Measurements from ENCODE around the gene STH. TPM values are rescaled to one million over a fixed set of nuclear protein-coding genes. Genes with fewer than 3 reads are reported as not detected.

STH gene
- total RNA-seq, 2 donors from 2014 or later = not detected

DNA sequence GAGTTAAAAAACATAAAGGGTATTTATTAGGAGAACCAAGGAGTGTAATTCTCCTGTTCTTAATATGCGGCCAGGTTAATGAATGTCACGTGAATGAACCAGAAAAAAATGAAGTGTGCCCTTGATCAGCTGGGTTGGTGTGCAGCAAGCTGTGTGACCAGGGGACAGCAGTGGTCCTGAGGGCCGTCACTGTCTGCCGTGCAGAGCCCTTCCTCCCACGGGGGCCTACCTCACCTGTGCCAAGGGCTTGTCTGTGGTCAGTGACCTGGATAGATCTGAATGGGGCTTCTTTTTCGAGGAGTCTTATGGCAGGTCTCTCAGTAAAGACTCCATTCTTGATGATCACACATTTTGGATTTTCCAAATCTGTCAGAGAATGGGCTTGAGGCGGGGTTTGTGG lies 17.7 kb upstream of the STH start:
- ATAC-seq = no peak
- no peak for DNase-seq
- intact Hi-C loops (cut with DNase I) = no loop called here

DNA sequence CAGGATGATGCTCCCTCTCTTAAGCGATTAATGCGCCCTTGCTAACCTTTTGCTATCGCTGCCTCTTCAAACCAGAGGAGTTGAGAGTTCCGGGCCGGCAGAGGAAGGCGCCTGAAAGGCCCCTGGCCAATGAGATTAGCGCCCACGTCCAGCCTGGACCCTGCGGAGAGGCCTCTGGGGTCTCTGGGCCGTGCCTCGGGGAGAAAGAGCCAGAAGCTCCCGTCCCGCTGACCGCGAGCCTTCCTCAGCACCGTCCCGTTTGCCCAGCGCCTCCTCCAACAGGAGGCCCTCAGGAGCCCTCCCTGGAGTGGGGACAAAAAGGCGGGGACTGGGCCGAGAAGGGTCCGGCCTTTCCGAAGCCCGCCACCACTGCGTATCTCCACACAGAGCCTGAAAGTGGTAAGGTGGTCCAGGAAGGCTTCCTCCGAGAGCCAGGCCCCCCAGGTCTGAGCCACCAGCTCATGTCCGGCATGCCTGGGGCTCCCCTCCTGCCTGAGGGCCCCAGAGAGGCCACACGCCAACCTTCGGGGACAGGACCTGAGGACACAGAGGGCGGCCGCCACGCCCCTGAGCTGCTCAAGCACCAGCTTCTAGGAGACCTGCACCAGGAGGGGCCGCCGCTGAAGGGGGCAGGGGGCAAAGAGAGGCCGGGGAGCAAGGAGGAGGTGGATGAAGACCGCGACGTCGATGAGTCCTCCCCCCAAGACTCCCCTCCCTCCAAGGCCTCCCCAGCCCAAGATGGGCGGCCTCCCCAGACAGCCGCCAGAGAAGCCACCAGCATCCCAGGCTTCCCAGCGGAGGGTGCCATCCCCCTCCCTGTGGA lies 16.0 kb upstream of the STH start:
- ATAC-seq (no peak), DNase-seq (no peak)
- intact Hi-C loops (cut with DNase I) = no loop called here

DNA sequence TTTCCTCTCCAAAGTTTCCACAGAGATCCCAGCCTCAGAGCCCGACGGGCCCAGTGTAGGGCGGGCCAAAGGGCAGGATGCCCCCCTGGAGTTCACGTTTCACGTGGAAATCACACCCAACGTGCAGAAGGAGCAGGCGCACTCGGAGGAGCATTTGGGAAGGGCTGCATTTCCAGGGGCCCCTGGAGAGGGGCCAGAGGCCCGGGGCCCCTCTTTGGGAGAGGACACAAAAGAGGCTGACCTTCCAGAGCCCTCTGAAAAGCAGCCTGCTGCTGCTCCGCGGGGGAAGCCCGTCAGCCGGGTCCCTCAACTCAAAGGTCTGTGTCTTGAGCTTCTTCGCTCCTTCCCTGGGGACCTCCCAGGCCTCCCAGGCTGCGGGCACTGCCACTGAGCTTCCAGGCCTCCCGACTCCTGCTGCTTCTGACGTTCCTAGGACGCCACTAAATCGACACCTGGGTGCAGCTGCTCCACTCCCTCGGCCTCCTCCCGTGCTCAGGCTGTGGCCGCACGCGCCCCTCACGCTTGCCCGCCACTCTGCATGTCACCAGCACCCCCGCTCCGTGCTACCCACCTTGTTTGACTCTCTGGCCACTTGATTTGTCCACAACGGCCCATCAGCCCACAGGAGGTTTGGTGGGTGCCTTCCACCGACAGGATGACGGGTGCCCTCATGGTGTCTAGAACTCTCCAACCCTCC lies 15.3 kb upstream of the STH start:
- DNase-seq (no peak), ATAC-seq (no peak)
- intact Hi-C loops (cut with DNase I) = no loop called here

DNA sequence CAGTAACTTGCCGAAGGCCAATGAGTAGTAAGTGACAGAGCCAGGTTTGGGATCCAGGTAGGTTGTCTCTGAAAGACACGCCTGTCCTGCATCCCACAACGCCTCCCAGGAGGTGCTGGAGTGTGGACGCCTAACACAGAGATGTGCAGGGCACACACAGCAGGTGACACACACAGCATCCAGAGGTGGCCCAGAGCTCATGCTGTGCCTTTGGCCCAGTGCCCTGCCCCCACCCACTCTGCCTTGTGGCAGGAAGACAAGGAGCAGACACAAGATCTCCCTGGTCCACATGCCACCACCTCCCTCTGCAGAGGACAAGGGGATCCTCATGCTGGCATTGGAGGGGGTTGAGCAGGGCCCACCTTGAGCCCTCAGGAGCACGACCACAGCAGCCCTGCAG lies 14.7 kb upstream of the STH start:
- intact Hi-C loops (cut with DNase I) = no loop called here
- no peak for DNase-seq
- ATAC-seq = no peak

DNA sequence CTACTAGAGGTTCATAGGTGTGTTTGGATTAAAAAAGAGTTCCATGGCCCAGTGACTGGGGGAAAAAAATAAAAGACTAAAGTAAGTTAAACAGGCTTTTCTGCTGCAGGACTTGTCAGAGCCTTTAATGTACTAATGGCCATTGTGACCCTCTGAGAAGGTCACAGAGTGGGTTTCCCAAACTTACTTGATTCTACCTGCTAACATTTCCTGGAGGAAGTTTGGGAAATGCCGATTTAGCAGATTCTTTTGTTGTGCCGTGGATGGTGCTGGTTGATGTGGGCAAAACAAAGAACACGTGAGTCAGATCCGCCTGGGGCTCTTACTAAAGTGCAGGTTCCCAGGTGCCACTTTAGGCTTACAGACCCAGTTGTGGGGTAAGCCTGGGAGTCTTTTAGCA lies 13.6 kb upstream of the STH start:
- intact Hi-C loops (cut with DNase I) = no loop called here
- DNase-seq = no peak

DNA sequence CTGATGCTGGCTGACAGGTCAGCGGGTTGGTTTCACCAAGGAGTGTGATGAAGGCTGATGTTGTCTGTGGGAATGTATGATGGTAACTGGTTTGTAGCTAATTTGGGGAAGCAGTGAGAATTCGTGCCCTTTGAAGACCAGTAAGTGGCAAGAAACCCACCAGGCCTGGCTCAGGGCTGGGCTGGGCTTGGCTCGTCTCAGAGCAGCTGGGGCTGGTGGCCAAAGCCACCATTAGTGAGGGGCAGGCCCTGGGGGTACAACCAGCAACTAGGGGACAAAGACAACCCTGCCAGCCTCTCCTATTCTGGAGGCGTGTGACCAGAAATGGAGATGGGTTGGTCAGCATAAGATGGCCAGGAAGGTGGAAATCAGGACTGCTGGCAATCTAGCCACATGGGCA lies 13.0 kb upstream of the STH start:
- no peak for ATAC-seq
- no peak for DNase-seq
- intact Hi-C loops (cut with DNase I) = no loop called here

More for the DNA sequence above, 13.6 kb upstream of the STH start:
- ATAC-seq = no peak

DNA sequence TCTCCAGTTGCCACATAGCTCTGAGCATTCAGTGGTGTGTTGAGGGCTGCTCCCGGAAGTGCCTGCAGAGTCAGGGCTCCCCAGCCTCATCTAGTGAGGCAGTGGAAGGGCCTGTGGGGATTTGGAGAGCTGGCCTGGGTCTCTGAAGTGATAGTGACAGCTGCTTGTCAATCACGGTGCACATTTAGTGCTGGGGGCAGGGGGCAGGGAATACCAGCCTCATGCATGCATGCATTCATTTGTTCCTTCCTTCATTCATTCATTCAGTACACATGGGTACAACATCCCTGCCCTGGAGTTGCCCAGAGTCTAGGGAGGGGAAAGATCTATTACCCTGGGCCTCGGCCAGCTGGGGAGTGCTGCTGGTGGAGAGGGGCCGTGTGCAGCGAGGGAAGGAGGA lies 11.3 kb upstream of the STH start:
- DNase-seq (no peak), ATAC-seq (no peak)
- intact Hi-C loops (cut with DNase I) = no loop called here

DNA sequence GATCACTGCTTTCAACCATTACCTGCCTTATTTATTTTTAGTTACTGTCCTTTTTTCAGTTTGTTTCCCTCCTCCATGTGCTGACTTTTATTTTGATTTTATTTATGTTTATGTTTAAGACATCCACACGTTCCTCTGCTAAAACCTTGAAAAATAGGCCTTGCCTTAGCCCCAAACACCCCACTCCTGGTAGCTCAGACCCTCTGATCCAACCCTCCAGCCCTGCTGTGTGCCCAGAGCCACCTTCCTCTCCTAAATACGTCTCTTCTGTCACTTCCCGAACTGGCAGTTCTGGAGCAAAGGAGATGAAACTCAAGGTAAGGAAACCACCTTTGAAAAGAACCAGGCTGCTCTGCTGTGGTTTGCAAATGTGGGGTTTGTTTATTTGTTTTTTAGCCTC lies 9.3 kb upstream of the STH start:
- intact Hi-C loops (cut with DNase I) = no loop called here
- no peak for ATAC-seq
- no peak for DNase-seq

DNA sequence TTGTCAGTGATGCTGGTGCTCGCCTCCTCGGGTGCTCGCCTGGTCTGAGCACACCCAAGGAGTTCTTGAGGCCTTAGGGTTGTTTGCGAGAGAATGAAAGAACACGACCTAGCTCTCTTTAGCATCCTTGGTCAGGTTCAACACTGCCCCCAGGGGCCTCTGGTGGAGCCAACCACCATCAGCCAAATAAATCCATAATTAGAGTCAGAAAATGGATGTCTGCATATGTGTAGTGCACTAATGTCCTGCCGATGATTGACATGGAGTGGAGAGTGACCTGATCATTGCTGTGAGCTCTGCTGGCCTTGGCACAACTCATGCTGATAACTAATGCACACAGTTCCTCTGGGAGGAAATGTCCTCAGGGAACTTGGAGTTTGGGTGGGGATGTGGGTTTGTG lies 8.2 kb upstream of the STH start:
- no peak for DNase-seq

DNA sequence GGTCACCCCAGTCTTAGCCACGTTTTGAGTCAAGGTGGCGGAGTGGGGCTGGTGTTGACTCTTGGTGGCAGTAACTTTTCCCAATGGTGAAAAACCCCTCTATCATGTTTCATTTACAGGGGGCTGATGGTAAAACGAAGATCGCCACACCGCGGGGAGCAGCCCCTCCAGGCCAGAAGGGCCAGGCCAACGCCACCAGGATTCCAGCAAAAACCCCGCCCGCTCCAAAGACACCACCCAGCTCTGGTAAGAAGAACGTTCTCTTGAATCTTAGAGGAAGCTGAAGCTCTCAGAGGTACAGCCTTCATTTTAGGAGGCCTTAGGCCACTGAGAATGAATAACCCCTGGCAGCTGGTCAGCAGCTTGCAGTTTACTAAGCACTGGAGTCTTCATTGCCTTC lies 7.7 kb upstream of the STH start:
- ATAC-seq (no peak), DNase-seq (no peak)
- intact Hi-C loops (cut with DNase I) = no loop called here

More for the DNA sequence above, 8.2 kb upstream of the STH start:
- ATAC-seq = no peak
- intact Hi-C loops (cut with DNase I) = no loop called here

DNA sequence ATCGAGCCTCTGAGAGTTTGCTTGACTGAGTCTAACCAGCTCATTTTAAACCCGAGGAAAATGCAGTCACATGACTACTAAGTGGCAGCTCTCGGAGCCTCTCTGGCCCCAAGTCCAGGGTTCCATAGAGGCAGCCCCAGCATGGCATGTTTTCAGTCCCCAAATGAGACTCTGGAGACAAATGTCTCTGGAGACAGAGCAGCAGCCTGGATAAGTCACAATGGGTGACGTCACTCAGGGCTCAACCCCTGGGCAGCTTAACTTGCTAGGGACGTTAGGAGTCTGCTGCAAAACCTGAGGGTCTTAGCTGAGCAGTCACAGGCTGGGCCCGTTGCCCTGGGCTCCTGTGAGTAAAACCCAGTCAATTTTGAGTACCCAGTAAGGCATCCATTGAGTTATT lies 6.9 kb upstream of the STH start:
- intact Hi-C loops (cut with DNase I) = no loop called here
- no peak for ATAC-seq

DNA sequence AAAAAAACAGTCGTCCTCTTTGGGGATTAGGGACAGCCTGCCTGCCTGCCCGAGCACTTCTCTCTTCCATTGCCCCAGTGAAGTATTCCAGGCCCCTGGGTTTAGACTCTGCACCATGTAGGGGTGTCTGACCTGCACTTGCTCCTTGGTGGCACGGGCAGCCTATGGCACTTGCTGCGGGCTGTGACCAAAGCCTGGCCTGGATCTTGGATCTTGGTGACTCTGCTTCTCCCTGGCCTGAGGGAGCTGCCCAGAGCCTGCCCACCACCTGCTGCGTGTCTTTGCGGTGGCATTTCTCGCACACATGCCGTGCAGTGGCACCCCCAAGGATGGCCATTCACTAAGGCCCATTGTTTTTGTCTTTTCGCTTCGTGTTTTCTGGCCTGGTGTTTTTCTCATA lies 6.1 kb upstream of the STH start:
- no peak for DNase-seq
- intact Hi-C loops (cut with DNase I) = no loop called here

More for the DNA sequence above, 6.9 kb upstream of the STH start:
- no peak for DNase-seq

DNA sequence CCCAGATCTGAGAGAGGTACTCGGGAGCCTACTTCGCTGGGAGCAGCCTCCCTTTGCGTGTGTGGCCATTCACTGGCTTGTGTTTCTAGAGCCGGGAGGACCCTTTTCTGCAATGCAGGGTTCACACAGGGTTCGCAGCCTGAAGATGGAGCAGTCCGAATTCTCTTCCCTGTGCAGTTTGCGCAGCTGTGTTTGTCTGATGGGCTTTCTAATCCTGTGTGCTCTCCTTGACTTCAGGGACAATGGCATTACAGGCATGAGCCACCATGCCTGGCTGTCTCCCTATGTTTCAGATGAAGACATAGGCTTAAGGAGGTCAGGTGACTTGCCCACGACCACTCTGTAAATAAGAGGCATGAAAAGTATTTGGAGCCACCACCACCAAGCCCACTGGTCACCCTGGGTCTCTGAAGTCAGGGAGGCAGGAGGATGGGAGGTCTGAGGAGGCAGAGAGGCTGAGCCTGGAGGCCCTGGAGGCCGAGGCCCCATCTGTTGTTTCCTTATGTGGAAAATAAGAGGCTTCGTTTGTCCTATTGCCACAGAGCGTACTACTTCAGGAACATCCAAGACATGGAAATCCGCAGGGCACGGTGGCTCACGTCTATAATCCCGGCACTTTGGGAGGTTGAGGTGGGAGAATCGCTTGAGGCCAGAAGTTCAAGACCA lies 5.0 kb upstream of the STH start:
- ATAC-seq (no peak), DNase-seq (no peak)
- intact Hi-C loops (cut with DNase I) = no loop called here

More for the DNA sequence above, 6.1 kb upstream of the STH start:
- ATAC-seq = no peak

DNA sequence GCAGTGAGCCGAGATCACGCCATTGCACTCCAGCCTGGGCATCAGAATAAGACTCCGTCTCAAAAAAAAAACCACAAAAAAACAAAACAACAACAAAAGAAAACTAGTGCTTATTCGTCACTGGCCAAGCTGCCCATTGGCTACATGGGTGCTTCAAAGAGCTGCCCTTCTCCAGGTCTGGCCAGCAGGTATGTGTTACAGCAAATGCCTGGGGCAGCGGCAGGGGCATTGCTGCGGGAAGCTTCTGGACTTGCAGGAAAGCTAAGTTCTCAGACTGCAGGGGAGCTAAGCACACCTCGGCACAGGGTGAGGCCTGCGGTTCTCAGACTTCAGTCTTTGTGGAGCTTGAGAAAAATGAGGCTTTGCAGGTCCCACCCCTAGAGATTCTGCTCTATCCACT lies 4.1 kb upstream of the STH start:
- ATAC-seq (no peak), DNase-seq (no peak)
- intact Hi-C loops (cut with DNase I) = no loop called here

DNA sequence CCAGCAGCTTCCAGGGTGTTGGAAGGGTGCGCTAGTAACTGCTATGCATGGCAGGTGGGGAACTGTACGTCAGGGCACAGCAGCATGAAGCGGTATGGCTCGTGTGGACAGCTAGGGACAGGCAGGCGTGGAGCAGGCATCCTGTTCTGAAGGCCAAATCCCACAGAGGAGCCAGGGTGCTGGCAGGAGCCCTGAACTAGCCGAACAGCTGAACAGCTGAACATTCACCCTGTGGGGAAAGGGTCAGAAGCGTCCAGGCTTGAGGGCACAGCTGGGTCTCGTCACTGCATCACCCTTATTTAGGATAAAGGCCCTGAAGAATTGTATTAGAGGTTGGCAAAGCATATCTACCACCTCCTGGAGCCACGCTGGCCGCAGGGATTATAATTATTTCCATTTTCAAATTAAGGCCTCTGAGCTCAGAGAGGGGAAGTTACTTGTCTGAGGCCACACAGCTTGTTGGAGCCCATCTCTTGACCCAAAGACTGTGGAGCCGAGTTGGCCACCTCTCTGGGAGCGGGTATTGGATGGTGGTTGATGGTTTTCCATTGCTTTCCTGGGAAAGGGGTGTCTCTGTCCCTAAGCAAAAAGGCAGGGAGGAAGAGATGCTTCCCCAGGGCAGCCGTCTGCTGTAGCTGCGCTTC lies 3.3 kb upstream of the STH start:
- no peak for DNase-seq
- intact Hi-C loops (cut with DNase I) = no loop called here
- peak in 1 of 2 donors; percentile 72 for ATAC-seq

DNA sequence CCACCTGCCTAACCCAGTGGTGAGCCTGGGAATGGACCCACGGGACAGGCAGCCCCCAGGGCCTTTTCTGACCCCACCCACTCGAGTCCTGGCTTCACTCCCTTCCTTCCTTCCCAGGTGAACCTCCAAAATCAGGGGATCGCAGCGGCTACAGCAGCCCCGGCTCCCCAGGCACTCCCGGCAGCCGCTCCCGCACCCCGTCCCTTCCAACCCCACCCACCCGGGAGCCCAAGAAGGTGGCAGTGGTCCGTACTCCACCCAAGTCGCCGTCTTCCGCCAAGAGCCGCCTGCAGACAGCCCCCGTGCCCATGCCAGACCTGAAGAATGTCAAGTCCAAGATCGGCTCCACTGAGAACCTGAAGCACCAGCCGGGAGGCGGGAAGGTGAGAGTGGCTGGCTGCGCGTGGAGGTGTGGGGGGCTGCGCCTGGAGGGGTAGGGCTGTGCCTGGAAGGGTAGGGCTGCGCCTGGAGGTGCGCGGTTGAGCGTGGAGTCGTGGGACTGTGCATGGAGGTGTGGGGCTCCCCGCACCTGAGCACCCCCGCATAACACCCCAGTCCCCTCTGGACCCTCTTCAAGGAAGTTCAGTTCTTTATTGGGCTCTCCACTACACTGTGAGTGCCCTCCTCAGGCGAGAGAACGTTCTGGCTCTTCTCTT lies 2.6 kb upstream of the STH start:
- no peak for ATAC-seq
- no peak for DNase-seq
- intact Hi-C loops (cut with DNase I) = no loop called here

DNA sequence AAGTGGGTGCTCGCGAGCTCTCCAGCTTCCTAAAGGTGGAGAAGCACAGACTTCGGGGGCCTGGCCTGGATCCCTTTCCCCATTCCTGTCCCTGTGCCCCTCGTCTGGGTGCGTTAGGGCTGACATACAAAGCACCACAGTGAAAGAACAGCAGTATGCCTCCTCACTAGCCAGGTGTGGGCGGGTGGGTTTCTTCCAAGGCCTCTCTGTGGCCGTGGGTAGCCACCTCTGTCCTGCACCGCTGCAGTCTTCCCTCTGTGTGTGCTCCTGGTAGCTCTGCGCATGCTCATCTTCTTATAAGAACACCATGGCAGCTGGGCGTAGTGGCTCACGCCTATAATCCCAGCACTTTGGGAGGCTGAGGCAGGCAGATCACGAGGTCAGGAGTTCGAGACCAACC lies 1.9 kb upstream of the STH start:
- ATAC-seq (no peak), DNase-seq (no peak)
- intact Hi-C loops (cut with DNase I) = no loop called here

DNA sequence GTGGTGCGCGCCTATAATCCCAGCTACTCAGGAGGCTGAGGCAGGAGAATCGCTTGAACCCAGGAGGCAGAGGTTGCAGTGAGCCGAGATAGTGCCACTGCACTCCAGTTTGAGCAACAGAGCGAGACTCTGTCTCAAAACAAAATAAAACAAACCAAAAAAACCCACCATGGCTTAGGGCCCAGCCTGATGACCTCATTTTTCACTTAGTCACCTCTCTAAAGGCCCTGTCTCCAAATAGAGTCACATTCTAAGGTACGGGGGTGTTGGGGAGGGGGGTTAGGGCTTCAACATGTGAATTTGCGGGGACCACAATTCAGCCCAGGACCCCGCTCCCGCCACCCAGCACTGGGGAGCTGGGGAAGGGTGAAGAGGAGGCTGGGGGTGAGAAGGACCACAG lies 1.4 kb upstream of the STH start:
- DNase-seq (no peak), ATAC-seq (no peak)
- intact Hi-C loops (cut with DNase I) = no loop called here

DNA sequence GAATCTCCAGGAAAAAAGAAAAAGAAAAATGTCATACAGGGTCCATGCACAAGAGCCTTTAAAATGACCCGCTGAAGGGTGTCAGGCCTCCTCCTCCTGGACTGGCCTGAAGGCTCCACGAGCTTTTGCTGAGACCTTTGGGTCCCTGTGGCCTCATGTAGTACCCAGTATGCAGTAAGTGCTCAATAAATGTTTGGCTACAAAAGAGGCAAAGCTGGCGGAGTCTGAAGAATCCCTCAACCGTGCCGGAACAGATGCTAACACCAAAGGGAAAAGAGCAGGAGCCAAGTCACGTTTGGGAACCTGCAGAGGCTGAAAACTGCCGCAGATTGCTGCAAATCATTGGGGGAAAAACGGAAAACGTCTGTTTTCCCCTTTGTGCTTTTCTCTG lies 845 bp downstream of the STH start:
- no peak for DNase-seq
- intact Hi-C loops (cut with DNase I) = loop anchor here (5.0 to 10.0 kb wide), 3 partner anchors 37 to 265 kb away; no protein-coding TSS in a partner anchor
- ATAC-seq = no peak
